Heart left ventricle (tissue), 13 donors: ENCODE measurements around the gene SGK1.

Experiments used
- CTCF ChIP-seq, 12 donors: fragments of 200-600 bp; sonication (generic) in 4 of 12; IDR thresholded peaks; one replicate each; pipeline versions ENCODE4 v1.5.0 to v1.8.0; 2018 to 2022; ENCODE audit warnings: antibody characterized with exemption in 12 of 12, mild to moderate bottlenecking in 5 of 12
- POLR2A ChIP-seq, 2 donors: fragments of 450-650 bp; IDR thresholded peaks; one replicate each; pipeline ENCODE4 v1.6.1; 2017; ENCODE audit warnings: antibody characterized with exemption in 2 of 2, mild to moderate bottlenecking in 2 of 2, moderate library complexity in 2 of 2
- donor health status: ischemic (EF 13 %, LVEDD 7.1; RV severe dilation, severe dysfunction).
- donor health status: DM: no; HTN: yes; CAD: no.
- donor health status: DM: no; HTN: no; CAD: no.
- donor health status: ischemic (EF 25% LVEDD 6.9; RV normal size, moderate dysfunction).
- donor health status: ischemic (EF 25% LVEDD 5.7; RV mildly dilated, moderate dysfunction).
- donor health status: ischemic (EF 35%, LVEDD 5.7; RV mildly dilated, moderate dysfunction).
- donor health status: nonischemic (EF 11% LVEDD 7.7; RV severe dilation, severe dysfunction).
- donor health status: DM: yes; HTN: yes; CAD: no.
- donor health status: PGD.
- donor health status: ischemic (EF 29% LVEDD 5.4; RV normal size, mild dysfunction).
- donor health status: nonischemic (EF 23%, LVEDD 6.1; RV moderate dilation, normal function).

DNA sequence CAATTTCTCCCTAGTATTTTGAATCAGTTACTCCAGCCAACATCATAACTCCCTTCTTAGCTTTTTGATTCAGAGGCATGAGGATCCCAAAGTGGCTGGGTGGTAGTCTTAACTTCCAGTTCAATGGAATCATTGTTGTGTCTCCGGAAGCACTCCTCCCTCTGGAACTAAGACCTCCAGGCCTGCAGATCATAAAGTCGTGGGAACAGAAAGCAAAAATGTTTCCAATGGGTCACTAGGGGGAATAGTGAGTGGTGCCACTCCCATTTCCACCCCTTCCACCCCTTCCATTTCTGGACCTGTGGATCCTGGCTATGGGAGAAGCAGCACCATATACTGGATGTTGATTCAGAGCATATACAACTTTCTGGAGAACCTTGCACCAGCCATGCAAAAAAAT, 130.8 kb downstream of the SGK1 start:
- TF ChIP-seq POLR2A (IDR thresholded peaks at IDR 0.05) (no peak), CTCF (IDR thresholded peaks at IDR 0.05) (no peak)
